ENCODE results near the gene COA8.

DNA sequence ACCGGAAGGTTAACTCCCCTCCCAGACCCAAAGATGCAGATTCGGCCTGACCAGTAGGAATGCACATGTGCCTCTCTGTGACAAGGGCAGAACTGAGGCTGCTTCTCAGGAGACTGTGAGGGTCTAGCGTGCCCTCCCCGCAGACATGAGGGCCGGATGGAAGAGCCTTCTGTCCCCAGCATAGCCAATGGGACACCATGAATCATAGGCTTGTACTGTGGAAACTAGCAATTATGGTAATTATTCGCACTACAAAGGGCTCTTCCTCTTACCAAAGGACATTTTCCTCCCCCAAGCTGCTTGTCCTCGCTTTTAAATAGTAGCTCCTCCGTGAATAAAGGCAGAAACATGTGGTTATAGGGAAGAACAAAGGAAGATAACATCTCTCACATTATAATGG lies 6.2 kb downstream of the COA8 start:
- TF ChIP-seq EP300 (IDR thresholded peaks at IDR 0.05) (no peak), POLR2AphosphoS5 (IDR thresholded peaks at IDR 0.05) (no peak)
- TF ChIP-seq, protein P1, sequence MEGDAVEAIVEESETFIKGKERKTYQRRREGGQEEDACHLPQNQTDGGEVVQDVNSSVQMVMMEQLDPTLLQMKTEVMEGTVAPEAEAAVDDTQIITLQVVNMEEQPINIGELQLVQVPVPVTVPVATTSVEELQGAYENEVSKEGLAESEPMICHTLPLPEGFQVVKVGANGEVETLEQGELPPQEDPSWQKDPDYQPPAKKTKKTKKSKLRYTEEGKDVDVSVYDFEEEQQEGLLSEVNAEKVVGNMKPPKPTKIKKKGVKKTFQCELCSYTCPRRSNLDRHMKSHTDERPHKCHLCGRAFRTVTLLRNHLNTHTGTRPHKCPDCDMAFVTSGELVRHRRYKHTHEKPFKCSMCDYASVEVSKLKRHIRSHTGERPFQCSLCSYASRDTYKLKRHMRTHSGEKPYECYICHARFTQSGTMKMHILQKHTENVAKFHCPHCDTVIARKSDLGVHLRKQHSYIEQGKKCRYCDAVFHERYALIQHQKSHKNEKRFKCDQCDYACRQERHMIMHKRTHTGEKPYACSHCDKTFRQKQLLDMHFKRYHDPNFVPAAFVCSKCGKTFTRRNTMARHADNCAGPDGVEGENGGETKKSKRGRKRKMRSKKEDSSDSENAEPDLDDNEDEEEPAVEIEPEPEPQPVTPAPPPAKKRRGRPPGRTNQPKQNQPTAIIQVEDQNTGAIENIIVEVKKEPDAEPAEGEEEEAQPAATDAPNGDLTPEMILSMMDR (IDR thresholded peaks at IDR 0.05): no peak
